Kidney epithelial cell (primary cell): Measurements from ENCODE around the gene UBASH3B. TPM values are rescaled to one million over a fixed set of nuclear protein-coding genes. Genes with fewer than 3 reads are reported as not detected.

Experiments used
- DNase-seq: peaks from one replicate; pipeline ENCODE4 v3.0.0-alpha.2; 2010; ENCODE audit warnings: low read depth
- H3K27me3 ChIP-seq: 2 replicates; pipeline ENCODE4 v1.6.0; 2011; ENCODE audit warnings: low read length; ENCODE audit not compliant: control insufficient read depth, insufficient read depth
- H3K36me3 ChIP-seq: 2 replicates; pipeline ENCODE4 v1.5.1; 2011; ENCODE audit warnings: low read length; ENCODE audit not compliant: control insufficient read depth, insufficient read depth
- H3K4me3 ChIP-seq: 2 replicates; pipeline ENCODE4 v1.5.1; 2011; ENCODE audit warnings: low read depth, mild to moderate bottlenecking, control low read depth, low read length
- CTCF ChIP-seq: IDR thresholded peaks from 2 replicates; pipeline ENCODE4 v1.5.1; 2011; ENCODE audit warnings: mild to moderate bottlenecking, moderate library complexity, low read length, control low read depth, inconsistent platforms; ENCODE audit not compliant: insufficient read depth, poor library complexity, severe bottlenecking
- total RNA-seq: library from RNA; depleted of rRNA; stranded (reverse); fragments of >200 nt; gene quantifications from 2 replicates; pipeline ENCODE4 v1.2.3, GENCODE V29; 2015

The UBASH3B gene
- total RNA-seq, 1 donor from 2014 or later = 32.0 TPM

- DNase-seq = peak; percentile 58
- Histone ChIP-seq H3K27me3 (no peaks in the 10 kb centered on the region), H3K4me3 (no peak overlapping the region), H3K36me3 (no peaks in the 10 kb centered on the region)
- TF ChIP-seq CTCF = no peak
These were observed 194.6 kb downstream of the UBASH3B start for GRCh38 chr11:122850076-122850631.

- no peak for DNase-seq
- H3K27me3 ChIP-seq = no peaks in the 10 kb centered on the region
- no peak overlapping the region for H3K4me3 ChIP-seq
- TF ChIP-seq CTCF = no peak
- H3K36me3 ChIP-seq = no peaks in the 10 kb centered on the region
These were observed 195.9 kb downstream of the UBASH3B start for GRCh38 chr11:122851366-122851966.

- Histone ChIP-seq H3K4me3 (no peak overlapping the region), H3K27me3 (no peaks in the 10 kb centered on the region), H3K36me3 (no peaks in the 10 kb centered on the region)
- no peak for DNase-seq
- TF ChIP-seq CTCF = no peak
These were observed 196.7 kb downstream of the UBASH3B start for GRCh38 chr11:122852074-122852795.

- H3K27me3 ChIP-seq = no peaks in the 10 kb centered on the region
- H3K4me3 ChIP-seq = no peak overlapping the region
- no peak for TF ChIP-seq CTCF
- no peak for DNase-seq
- H3K36me3 ChIP-seq = no peaks in the 10 kb centered on the region
These were observed 197.3 kb downstream of the UBASH3B start for GRCh38 chr11:122852796-122853160.

GRCh38 chr11:122853261-122853660 is 197.7 kb downstream of the UBASH3B start:
- Histone ChIP-seq H3K27me3 (no peaks in the 10 kb centered on the region), H3K36me3 (no peaks in the 10 kb centered on the region), H3K4me3 (no peak overlapping the region)
- no peak for TF ChIP-seq CTCF
- no peak for DNase-seq

- H3K4me3 ChIP-seq = no peak overlapping the region
- DNase-seq = peak; percentile 61
- peak; percentile 43 for TF ChIP-seq CTCF
- H3K36me3 ChIP-seq = no peaks in the 10 kb centered on the region
- no peaks in the 10 kb centered on the region for H3K27me3 ChIP-seq
These were observed 198.5 kb downstream of the UBASH3B start for GRCh38 chr11:122853971-122854446.
